SH-SY5Y (cell line): Measurements from ENCODE around the gene PASD1.

ENCODE experiments used
- GATA2 ChIP-seq: IDR thresholded peaks from 2 replicates; pipeline ENCODE4 v1.6.1; 2011; ENCODE audit warnings: mild to moderate bottlenecking, low read depth, low read length
- GATA3 ChIP-seq: IDR thresholded peaks from 2 replicates; pipeline ENCODE4 v1.6.1; 2011; ENCODE audit warnings: low read depth, mild to moderate bottlenecking, low read length, moderate library complexity

The PASD1 gene

GRCh38 chrX:151710457-151710856 lies 147.0 kb downstream of the PASD1 start:
- TF ChIP-seq GATA3 (no peak), GATA2 (no peak)

GRCh38 chrX:151711154-151711553 lies 147.7 kb downstream of the PASD1 start:
- TF ChIP-seq GATA2 = no peak
- TF ChIP-seq GATA3 = no peak

- TF ChIP-seq GATA3 = no peak
- TF ChIP-seq GATA2 = no peak
Measured at GRCh38 chrX:151711787-151712186, 148.3 kb downstream of the PASD1 start.

- TF ChIP-seq GATA3 = no peak
- TF ChIP-seq GATA2 = no peak
Measured at GRCh38 chrX:151712253-151712652, 148.8 kb downstream of the PASD1 start.

- TF ChIP-seq GATA2 (no peak), GATA3 (no peak)
Measured at GRCh38 chrX:151713849-151714248, 150.4 kb downstream of the PASD1 start.

GRCh38 chrX:151714362-151714761 lies 150.9 kb downstream of the PASD1 start:
- no peak for TF ChIP-seq GATA3
- no peak for TF ChIP-seq GATA2

GRCh38 chrX:151715752-151716151 lies 152.3 kb downstream of the PASD1 start, which contains the start of gene FATE1:
Gene FATE1 (plus strand): TSS chrX:151716035. CDS start chrX:151716120, 85 bp downstream.
- TF ChIP-seq GATA2 (no peak), GATA3 (no peak)

GRCh38 chrX:151722241-151722846 lies 158.9 kb downstream of the PASD1 start:
- TF ChIP-seq GATA2 (no peak), GATA3 (no peak)

GRCh38 chrX:151723156-151723760 lies 159.8 kb downstream of the PASD1 start:
- no peak for TF ChIP-seq GATA3
- no peak for TF ChIP-seq GATA2

- TF ChIP-seq GATA2 (no peak), GATA3 (no peak)
Measured at GRCh38 chrX:151724563-151725337, 161.3 kb downstream of the PASD1 start.

GRCh38 chrX:151725338-151725614 lies 161.8 kb downstream of the PASD1 start:
- TF ChIP-seq GATA3 = no peak
